Smooth muscle cell (in vitro differentiated cells): ENCODE data around the gene CPNE7. TPM values are rescaled to one million over a fixed set of nuclear protein-coding genes. Genes with fewer than 3 reads are reported as not detected.

Experiments used
- DNase-seq: peaks from one replicate; lab custom pipeline; 2025; ENCODE audit not compliant: unreplicated experiment; lab: John Stamatoyannopoulos, UW
- H2AFZ ChIP-seq: fragments of 200-600 bp; sonication (generic); 2 replicates; pipeline ENCODE4 v1.6.0; 2016; ENCODE audit warnings: antibody characterized with exemption, low read depth, mild to moderate bottlenecking
- H3F3A ChIP-seq: fragments of 200-600 bp; sonication (generic); 2 replicates; pipeline ENCODE4 v1.6.0; 2017; ENCODE audit warnings: antibody characterized with exemption, low read depth
- H3K27ac ChIP-seq: fragments of 200-600 bp; sonication (generic); 2 replicates; pipeline ENCODE4 v1.5.1; 2016; ENCODE audit warnings: low read depth, mild to moderate bottlenecking
- H3K27me3 ChIP-seq: fragments of 200-600 bp; sonication (generic); 2 replicates; pipeline ENCODE4 v1.6.1; 2016; ENCODE audit warnings: low read depth, mild to moderate bottlenecking
- H3K36me3 ChIP-seq: fragments of 200-600 bp; sonication (generic); 2 replicates; pipeline ENCODE4 v1.5.1; 2016; ENCODE audit warnings: low read depth
- H3K4me1 ChIP-seq: fragments of 200-600 bp; sonication (generic); 2 replicates; pipeline ENCODE4 v1.5.1; 2016; ENCODE audit warnings: low read depth
- H3K4me2 ChIP-seq: fragments of 200-600 bp; sonication (generic); 2 replicates; pipeline ENCODE4 v1.6.0; 2016; ENCODE audit warnings: mild to moderate bottlenecking
- H3K4me3 ChIP-seq: fragments of 200-600 bp; sonication (generic); 2 replicates; pipeline ENCODE4 v1.5.1; 2016; ENCODE audit warnings: mild to moderate bottlenecking
- H3K79me2 ChIP-seq: fragments of 200-600 bp; sonication (generic); 2 replicates; pipeline ENCODE4 v1.6.0; 2016; ENCODE audit warnings: low read depth, mild to moderate bottlenecking
- H3K9ac ChIP-seq: fragments of 200-600 bp; sonication (generic); 2 replicates; pipeline ENCODE4 v1.6.0; 2016; ENCODE audit warnings: low read depth
- H3K9me3 ChIP-seq: fragments of 200-600 bp; sonication (generic); replicated peaks from 2 replicates; pipeline ENCODE4 v1.5.1; 2016; ENCODE audit warnings: low read depth
- H4K20me1 ChIP-seq: fragments of 200-600 bp; sonication (generic); 2 replicates; pipeline ENCODE4 v1.6.0; 2016; ENCODE audit warnings: low read depth
- CTCF ChIP-seq: fragments of 200-600 bp; sonication (generic); IDR thresholded peaks from 2 replicates; pipeline ENCODE4 v1.5.1; 2017; ENCODE audit warnings: borderline replicate concordance, mild to moderate bottlenecking, antibody characterized with exemption; ENCODE audit not compliant: insufficient read depth, poor library complexity, severe bottlenecking
- WGBS: methylation state at CpG from one replicate; pipeline ENCODE4 v1.1.7; 2016; ENCODE audit warnings: low lambda C conversion rate; 5-methylcytosine and 5-hydroxymethylcytosine counted together
- polyA plus RNA-seq: library from polyadenylated mRNA; unstranded; fragments of >200 nt; fragmentation: Nextera tagmentation; extraction: Ambion mirVana; gene quantifications from 2 replicates; pipeline ENCODE4 v1.2.1, GENCODE V29; 2016
- total RNA-seq: library from RNA; depleted of rRNA; stranded (reverse); fragments of >200 nt; gene quantifications from 2 replicates; pipeline ENCODE4 v1.2.3, GENCODE V29; 2014

Gene CPNE7
- total and polyA plus RNA-seq, 2 experiments from 2014 or later = 0.14 to 0.58 TPM

- Histone ChIP-seq H3K27me3 (no peaks in the 10 kb centered on the region), H2AFZ (no peak overlapping the region), H3K27ac (no peak overlapping the region), H3K9me3 (no peaks in the 10 kb centered on the region), H3K4me2 (no peak overlapping the region), H4K20me1 (no peaks in the 10 kb centered on the region), H3K4me1 (no peaks in the 10 kb centered on the region), H3F3A (no peaks in the 10 kb centered on the region), H3K36me3 (no peaks in the 10 kb centered on the region), H3K79me2 (no peaks in the 10 kb centered on the region), H3K9ac (no peak overlapping the region), H3K4me3 (no peak overlapping the region)
- DNase-seq = no peak
- no peak for TF ChIP-seq CTCF
- 94% methylated on average over 15 of the region's 15 CpGs for WGBS
Observed at GRCh38 chr16:89593841-89594240, 18.3 kb downstream of the CPNE7 start.

- Histone ChIP-seq H3K36me3 (no peaks in the 10 kb centered on the region), H3K9ac (no peak overlapping the region), H3K4me3 (no peak overlapping the region), H3K4me1 (no peaks in the 10 kb centered on the region), H3K79me2 (no peaks in the 10 kb centered on the region), H3K27ac (no peak overlapping the region), H3K4me2 (no peak overlapping the region), H3K27me3 (no peaks in the 10 kb centered on the region), H4K20me1 (no peaks in the 10 kb centered on the region), H3K9me3 (no peaks in the 10 kb centered on the region), H3F3A (no peaks in the 10 kb centered on the region), H2AFZ (no peak overlapping the region)
- DNase-seq = no peak
- 95% methylated on average over 47 of the region's 47 CpGs for WGBS
- TF ChIP-seq CTCF = no peak
Observed at GRCh38 chr16:89595330-89596060, 19.9 kb downstream of the CPNE7 start.

- WGBS = 87% methylated on average over 25 of the region's 25 CpGs
- TF ChIP-seq CTCF = no peak
- no peak overlapping the region for H3K27ac ChIP-seq
- no peaks in the 10 kb centered on the region for H3K27me3 ChIP-seq
- no peak overlapping the region for H3K4me3 ChIP-seq
- H3K9me3 ChIP-seq = no peaks in the 10 kb centered on the region
- no peak overlapping the region for H3K4me2 ChIP-seq
- no peaks in the 10 kb centered on the region for H3K79me2 ChIP-seq
- H3K4me1 ChIP-seq = no peaks in the 10 kb centered on the region
- H4K20me1 ChIP-seq = no peaks in the 10 kb centered on the region
- H3F3A ChIP-seq = no peaks in the 10 kb centered on the region
- DNase-seq = no peak
- no peak overlapping the region for H3K9ac ChIP-seq
- no peaks in the 10 kb centered on the region for H3K36me3 ChIP-seq
- H2AFZ ChIP-seq = no peak overlapping the region
Observed at GRCh38 chr16:89596061-89596689, 20.6 kb downstream of the CPNE7 start.
